Neuronal stem cell (in vitro differentiated cells): ENCODE data around the gene ANO3.

Experiments used
- DNase-seq: peaks from one replicate; pipeline ENCODE4 v3.0.0-alpha.2; 2013; ENCODE audit warnings: low spot score
- H2AFZ ChIP-seq: one replicate; pipeline ENCODE4 v1.6.1; 2013; ENCODE audit warnings: mild to moderate bottlenecking, low read length, inconsistent platforms
- H2AK5ac ChIP-seq: 2 replicates; pipeline ENCODE4 v1.6.1; 2013; ENCODE audit warnings: low read depth, mild to moderate bottlenecking, inconsistent platforms, low read length, moderate library complexity, mixed read lengths
- H2BK120ac ChIP-seq: 2 replicates; pipeline ENCODE4 v1.6.1; 2013; ENCODE audit warnings: low read depth, mild to moderate bottlenecking, inconsistent platforms, low read length, moderate library complexity, mixed read lengths
- H2BK12ac ChIP-seq: one replicate; pipeline ENCODE4 v1.6.1; 2013; ENCODE audit warnings: low read length, inconsistent platforms
- H2BK15ac ChIP-seq: 2 replicates; pipeline ENCODE4 v1.6.1; 2013; ENCODE audit warnings: mild to moderate bottlenecking, low read length, inconsistent platforms, mixed read lengths
- H2BK5ac ChIP-seq: one replicate; pipeline ENCODE4 v1.6.1; 2013; ENCODE audit warnings: inconsistent platforms, mild to moderate bottlenecking, low read length, moderate library complexity
- H3K14ac ChIP-seq: one replicate; pipeline ENCODE4 v1.6.1; 2013; ENCODE audit warnings: low read length, inconsistent platforms
- H3K18ac ChIP-seq: 2 replicates; pipeline ENCODE4 v1.6.1; 2013; ENCODE audit warnings: low read length, inconsistent platforms
- H3K23ac ChIP-seq: 2 replicates; pipeline ENCODE4 v1.6.1; 2013; ENCODE audit warnings: low read depth, mild to moderate bottlenecking, mixed read lengths, low read length, inconsistent platforms; ENCODE audit not compliant: poor library complexity
- H3K27ac ChIP-seq: replicated peaks from 3 replicates; pipeline ENCODE4 v1.5.1; 2013; ENCODE audit warnings: low read length, inconsistent platforms
- H3K27me3 ChIP-seq, 3 experiments: 2 replicates each; pipeline ENCODE4 v1.6.1; 2013; ENCODE audit warnings: low read length in 3 of 3, mild to moderate bottlenecking in 2 of 3, inconsistent platforms in 1 of 3, low read depth in 1 of 3, mixed read lengths in 1 of 3, moderate library complexity in 1 of 3; ENCODE audit not compliant: control insufficient read depth in 3 of 3, insufficient read depth in 3 of 3
- H3K36me3 ChIP-seq, 2 donors: replicated peaks in 1 of 2; 2 replicates each; pipeline ENCODE4 v1.6.1; 2013; ENCODE audit warnings: low read length in 2 of 2; ENCODE audit not compliant: control insufficient read depth in 2 of 2, insufficient read depth in 2 of 2
- H3K4ac ChIP-seq: 2 replicates; pipeline ENCODE4 v1.6.1; 2013; ENCODE audit warnings: inconsistent platforms, mild to moderate bottlenecking, low read length, moderate library complexity
- H3K4me1 ChIP-seq, 2 donors: 1 replicate in 1 of 2; 2 replicates in 1 of 2; pipeline ENCODE4 v1.6.1; 2013; ENCODE audit warnings: low read length in 2 of 2, low read depth in 1 of 2; ENCODE audit not compliant: control insufficient read depth in 2 of 2, insufficient read depth in 1 of 2
- H3K4me2 ChIP-seq: one replicate; pipeline ENCODE4 v1.6.1; 2013; ENCODE audit warnings: mild to moderate bottlenecking, low read length, inconsistent platforms; ENCODE audit not compliant: insufficient read depth, poor library complexity, severe bottlenecking
- H3K4me3 ChIP-seq, 2 donors: 2 replicates each; pipeline ENCODE4 v1.5.1; 2013; ENCODE audit warnings: low read length in 2 of 2, mild to moderate bottlenecking in 2 of 2, inconsistent platforms in 1 of 2, moderate library complexity in 1 of 2
- H3K79me1 ChIP-seq: one replicate; pipeline ENCODE4 v1.6.1; 2013; ENCODE audit warnings: low read depth, mild to moderate bottlenecking, inconsistent platforms, low read length, moderate library complexity
- H3K9ac ChIP-seq: one replicate; pipeline ENCODE4 v1.6.1; 2013; ENCODE audit warnings: mild to moderate bottlenecking, low read depth, low read length, inconsistent platforms; ENCODE audit not compliant: poor library complexity
- H3K9me3 ChIP-seq, 2 donors: replicated peaks in 1 of 2; 2 replicates each; pipeline versions ENCODE3 to v1.6.1; 2013; ENCODE audit warnings: low read length in 2 of 2, mild to moderate bottlenecking in 2 of 2, inconsistent platforms in 1 of 2, low read depth in 1 of 2, mixed read lengths in 1 of 2, moderate library complexity in 1 of 2; ENCODE audit not compliant: control insufficient read depth in 2 of 2, insufficient read depth in 1 of 2
- H4K8ac ChIP-seq: one replicate; pipeline ENCODE4 v1.6.1; 2013; ENCODE audit warnings: low read depth, mild to moderate bottlenecking, inconsistent platforms, low read length, moderate library complexity
- H4K91ac ChIP-seq: one replicate; pipeline ENCODE4 v1.6.1; 2013; ENCODE audit warnings: low read length, low read depth, mild to moderate bottlenecking, inconsistent platforms; ENCODE audit not compliant: poor library complexity
- WGBS, 2 donors: extraction: QIAGEN DNeasy Blood & Tissue Kit; methylation state at CpG; one replicate each; pipeline ENCODE4 v1.1.7; 2013; ENCODE audit warnings: missing lambda C conversion rate in 2 of 2, mixed read lengths in 1 of 2; ENCODE audit not compliant: insufficient read length in 2 of 2, insufficient replicate concordance in 1 of 2; ENCODE audit errors: extremely low coverage in 2 of 2; 5-methylcytosine and 5-hydroxymethylcytosine counted together

Gene ANO3

GRCh38 chr11:26698224-26698623 lies 366.3 kb downstream of the ANO3 start:
- Histone ChIP-seq H4K8ac (no peak overlapping the region), H2BK15ac (no peak overlapping the region), H3K18ac (no peak overlapping the region), H3K4me2 (no peak overlapping the region), H2AK5ac (no peak overlapping the region), H2AFZ (no peak overlapping the region), H3K9ac (no peak overlapping the region), H3K23ac (no peak overlapping the region), H3K4me3 (no peak overlapping the region), H3K27me3 (no peaks in the 10 kb centered on the region), H3K79me1 (no peaks in the 10 kb centered on the region), H3K9me3 (no peaks in the 10 kb centered on the region), H2BK5ac (no peak overlapping the region), H3K4ac (no peak overlapping the region), H4K91ac (no peak overlapping the region), H3K14ac (no peak overlapping the region), H3K4me1 (no peaks in the 10 kb centered on the region), H3K27ac (no peak overlapping the region), H2BK120ac (no peak overlapping the region), H3K36me3 (no peaks in the 10 kb centered on the region), H2BK12ac (no peak overlapping the region)
- DNase-seq, result no peak
- no CpG with 5 or more reads among the region's 2 CpGs for WGBS, 2 donors

GRCh38 chr11:26700574-26701235 lies 368.8 kb downstream of the ANO3 start:
- no peak overlapping the region for H3K4me3 ChIP-seq
- WGBS, 2 donors, result no CpG with 5 or more reads among the region's 3 CpGs
- H3K27ac ChIP-seq, result no peak overlapping the region
- no peak overlapping the region for H4K8ac ChIP-seq
- H3K23ac ChIP-seq, result no peak overlapping the region
- H4K91ac ChIP-seq, result no peak overlapping the region
- H3K36me3 ChIP-seq, result no peaks in the 10 kb centered on the region
- H3K9ac ChIP-seq, result no peak overlapping the region
- H2AFZ ChIP-seq, result no peak overlapping the region
- no peak overlapping the region for H2BK12ac ChIP-seq
- no peaks in the 10 kb centered on the region for H3K27me3 ChIP-seq
- H3K9me3 ChIP-seq, result no peaks in the 10 kb centered on the region
- DNase-seq, result no peak
- H2BK5ac ChIP-seq, result no peak overlapping the region
- no peak overlapping the region for H3K4ac ChIP-seq
- no peak overlapping the region for H2BK120ac ChIP-seq
- no peak overlapping the region for H3K4me2 ChIP-seq
- H2BK15ac ChIP-seq, result no peak overlapping the region
- no peaks in the 10 kb centered on the region for H3K79me1 ChIP-seq
- no peak overlapping the region for H2AK5ac ChIP-seq
- no peak overlapping the region for H3K14ac ChIP-seq
- H3K4me1 ChIP-seq, result no peaks in the 10 kb centered on the region
- H3K18ac ChIP-seq, result no peak overlapping the region

GRCh38 chr11:26702406-26702805 lies 370.5 kb downstream of the ANO3 start:
- no peak overlapping the region for H2BK12ac ChIP-seq
- no peak overlapping the region for H4K8ac ChIP-seq
- H2BK5ac ChIP-seq, result no peak overlapping the region
- no peak overlapping the region for H3K23ac ChIP-seq
- H3K9ac ChIP-seq, result no peak overlapping the region
- no peak overlapping the region for H2AK5ac ChIP-seq
- H3K27me3 ChIP-seq, result no peaks in the 10 kb centered on the region
- H3K4me2 ChIP-seq, result no peak overlapping the region
- no peak overlapping the region for H4K91ac ChIP-seq
- H3K36me3 ChIP-seq, result no peaks in the 10 kb centered on the region
- no peak overlapping the region for H3K4me3 ChIP-seq
- no peaks in the 10 kb centered on the region for H3K4me1 ChIP-seq
- H3K79me1 ChIP-seq, result no peaks in the 10 kb centered on the region
- H2AFZ ChIP-seq, result no peak overlapping the region
- no peak overlapping the region for H2BK120ac ChIP-seq
- no peak overlapping the region for H3K18ac ChIP-seq
- DNase-seq, result no peak
- H3K4ac ChIP-seq, result no peak overlapping the region
- no peak overlapping the region for H3K14ac ChIP-seq
- no peak overlapping the region for H3K27ac ChIP-seq
- no peaks in the 10 kb centered on the region for H3K9me3 ChIP-seq
- H2BK15ac ChIP-seq, result no peak overlapping the region

GRCh38 chr11:26703411-26704191 lies 371.7 kb downstream of the ANO3 start:
- no peak overlapping the region for H2BK5ac ChIP-seq
- H3K36me3 ChIP-seq, result no peaks in the 10 kb centered on the region
- no CpG with 5 or more reads among the region's 5 CpGs for WGBS, 2 donors
- H3K4me2 ChIP-seq, result no peak overlapping the region
- H3K4me3 ChIP-seq, result no peak overlapping the region
- no peaks in the 10 kb centered on the region for H3K27me3 ChIP-seq
- no peaks in the 10 kb centered on the region for H3K4me1 ChIP-seq
- no peak overlapping the region for H3K18ac ChIP-seq
- H3K9ac ChIP-seq, result no peak overlapping the region
- no peak overlapping the region for H2BK12ac ChIP-seq
- no peak overlapping the region for H4K91ac ChIP-seq
- H3K9me3 ChIP-seq, result no peaks in the 10 kb centered on the region
- no peak overlapping the region for H3K27ac ChIP-seq
- DNase-seq, result no peak
- no peak overlapping the region for H3K14ac ChIP-seq
- H3K79me1 ChIP-seq, result no peaks in the 10 kb centered on the region
- H2AFZ ChIP-seq, result no peak overlapping the region
- H2BK15ac ChIP-seq, result no peak overlapping the region
- H4K8ac ChIP-seq, result no peak overlapping the region
- H2AK5ac ChIP-seq, result no peak overlapping the region
- H3K4ac ChIP-seq, result no peak overlapping the region
- no peak overlapping the region for H3K23ac ChIP-seq
- H2BK120ac ChIP-seq, result no peak overlapping the region
